Stimulated activated naive CD8-positive, alpha-beta T cell treated with anti-CD3 and anti-CD28 coated beads, Interleukin-15, Interleukin-2, amounts not matched to agents 100 U/mL and 50 U/mL, for 24 hours (primary cell): ENCODE results near the gene NQO1.
"Not testable (repeated sequence)": the region's sequence is repeated elsewhere in the genome, so short reads cannot be mapped to it uniquely, and the experiment has no call there.

Source experiments
- ATAC-seq: fragments of 150-1000 bp; cut with Tn5 transposase; one replicate; pipeline ENCODE4 v1.10.0; 2021
- DNase-seq: peaks from one replicate; pipeline ENCODE4 v3.0.0; 2021

The NQO1 gene

GRCh38 chr16:69726313-69727060 lies at the start of gene NQO1:
Gene NQO1, minus strand, starts transcription at chr16:69726560. Its CDS starts 121 bp downstream, at chr16:69726439.
- peak; percentile 92 for DNase-seq
- peak; percentile 100 for ATAC-seq

DNA sequence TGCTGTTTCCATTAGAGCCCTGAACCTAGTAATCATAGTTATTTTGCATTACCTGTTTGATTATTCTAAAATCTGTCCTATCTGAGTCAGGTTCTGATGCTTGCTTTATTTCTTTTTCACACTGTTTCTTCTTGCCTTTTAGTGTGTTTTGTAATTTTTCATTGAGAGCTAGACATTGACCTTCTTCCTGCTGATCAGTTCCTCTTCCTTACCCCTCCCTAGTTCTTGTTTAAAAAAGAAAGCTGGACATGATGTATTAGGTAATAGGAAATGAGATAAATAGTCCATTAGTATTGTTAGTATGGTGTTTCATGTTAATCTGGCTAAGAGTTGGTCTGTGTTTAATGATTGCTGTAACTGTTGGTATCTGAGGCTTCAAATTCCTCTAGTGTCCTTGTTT lies 49.2 kb upstream of the NQO1 start:
- no peak for ATAC-seq
- no peak for DNase-seq

DNA sequence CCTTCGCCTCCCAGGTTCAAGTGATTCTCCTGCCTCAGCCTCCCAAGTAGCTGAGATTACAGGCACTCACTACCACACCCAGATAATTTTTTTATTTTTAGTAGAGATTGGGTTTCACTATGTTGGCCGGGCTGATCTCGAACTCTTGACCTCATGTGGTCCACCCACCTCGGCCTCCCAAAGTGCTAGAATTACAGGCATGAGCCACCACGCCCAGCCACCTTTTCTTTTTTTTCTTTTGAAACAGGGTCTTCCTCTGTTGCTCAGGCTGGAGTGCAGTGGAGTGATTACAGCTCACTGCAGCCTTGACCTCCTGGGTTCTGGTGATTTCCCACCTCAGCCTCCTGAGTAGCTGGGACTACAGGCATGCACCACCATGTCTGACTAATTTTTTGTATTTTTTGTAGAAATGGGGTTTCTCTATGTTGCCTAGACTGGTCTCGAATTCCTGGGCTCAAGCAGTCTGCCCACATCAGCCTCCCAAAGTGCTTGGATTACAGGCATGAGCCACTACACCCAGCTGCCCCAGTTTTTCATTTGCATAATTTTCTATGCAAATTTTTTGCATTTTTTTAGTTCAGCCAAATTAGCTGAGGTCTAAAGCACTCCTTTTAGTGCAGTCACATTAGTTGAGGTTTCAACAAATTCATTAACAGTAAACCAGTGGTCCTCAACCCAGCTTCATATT lies 47.0 kb upstream of the NQO1 start:
- no peak for ATAC-seq

DNA sequence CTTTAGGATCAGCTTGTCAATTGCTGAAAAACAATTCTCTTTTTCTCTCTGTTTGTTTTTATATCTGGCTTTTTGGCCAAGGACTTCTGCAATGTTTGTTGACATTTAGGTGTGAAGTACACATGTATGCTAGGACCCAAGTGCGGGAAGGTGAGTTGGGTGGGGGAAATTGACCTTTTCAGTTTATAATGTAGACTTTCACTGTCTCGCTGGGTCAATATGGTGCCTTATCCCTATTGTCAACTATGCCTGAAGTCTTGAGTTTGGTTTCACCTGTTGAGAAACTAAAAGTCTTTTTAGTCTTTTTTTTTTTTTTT lies 45.2 kb upstream of the NQO1 start:
- DNase-seq (no peak), ATAC-seq (no peak)

More for the DNA sequence above, 47.0 kb upstream of the NQO1 start:
- DNase-seq: no peak

DNA sequence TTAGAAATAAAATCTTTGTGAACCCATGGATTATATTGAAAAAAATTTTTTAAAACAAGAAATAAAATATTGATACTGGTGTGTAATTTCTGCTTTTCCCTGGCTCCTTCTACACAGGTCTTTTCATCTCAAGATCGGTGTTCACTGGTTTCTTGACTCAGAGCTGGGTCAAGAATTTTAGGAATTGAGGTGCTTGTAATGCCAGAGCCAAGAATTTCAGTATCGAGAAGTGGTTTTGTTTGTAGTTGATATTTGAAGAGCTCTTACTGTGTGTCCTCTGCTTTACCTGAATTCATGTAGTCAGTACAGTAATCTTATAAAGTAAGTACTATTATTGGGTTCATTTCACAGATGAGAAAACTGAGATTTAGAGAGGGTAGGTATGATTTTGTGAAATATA lies 43.0 kb upstream of the NQO1 start:
- no peak for DNase-seq

GRCh38 chr16:69768666-69769065 lies 42.3 kb upstream of the NQO1 start:
- DNase-seq: no peak
- no peak for ATAC-seq

More for the DNA sequence above, 43.0 kb upstream of the NQO1 start:
- no peak for ATAC-seq

- ATAC-seq (peak; percentile 47), DNase-seq (no peak)
Measured at GRCh38 chr16:69767459-69768229, 41.3 kb upstream of the NQO1 start.

DNA sequence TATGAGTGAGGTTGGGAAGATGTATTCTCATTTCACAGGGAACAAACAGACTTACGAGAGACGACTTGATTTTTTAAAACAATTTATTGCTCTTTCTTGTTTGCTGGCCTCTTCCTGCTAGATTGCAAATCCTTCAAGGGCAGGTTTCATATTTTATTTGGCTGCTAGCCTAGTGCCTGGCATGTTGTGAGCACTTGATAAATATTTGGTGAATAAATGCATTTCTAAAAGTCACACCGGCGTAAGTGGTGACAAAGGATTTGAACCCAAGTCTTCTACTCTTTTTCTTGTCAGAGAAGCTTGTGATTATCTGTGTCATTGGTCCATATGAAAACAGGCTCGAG lies 37.2 kb upstream of the NQO1 start:
- ATAC-seq: no peak
- no peak for DNase-seq

GRCh38 chr16:69762814-69763598 lies 36.6 kb upstream of the NQO1 start:
- no peak for DNase-seq

GRCh38 chr16:69761983-69762813 lies 35.8 kb upstream of the NQO1 start, which contains the start of gene WWP2:
Gene WWP2, plus strand, starts transcription at chr16:69762332. Its CDS starts 24,679 bp downstream, at chr16:69787011.
- peak; percentile 80 for DNase-seq

More at GRCh38 chr16:69762814-69763598, 36.6 kb upstream of the NQO1 start:
- peak; percentile 1 for ATAC-seq

GRCh38 chr16:69757375-69757774 lies 31.0 kb upstream of the NQO1 start:
- not testable (repeated sequence) for DNase-seq, ATAC-seq

More at GRCh38 chr16:69761983-69762813, 35.8 kb upstream of the NQO1 start, which contains the start of gene WWP2:
- ATAC-seq: peak; percentile 90

DNA sequence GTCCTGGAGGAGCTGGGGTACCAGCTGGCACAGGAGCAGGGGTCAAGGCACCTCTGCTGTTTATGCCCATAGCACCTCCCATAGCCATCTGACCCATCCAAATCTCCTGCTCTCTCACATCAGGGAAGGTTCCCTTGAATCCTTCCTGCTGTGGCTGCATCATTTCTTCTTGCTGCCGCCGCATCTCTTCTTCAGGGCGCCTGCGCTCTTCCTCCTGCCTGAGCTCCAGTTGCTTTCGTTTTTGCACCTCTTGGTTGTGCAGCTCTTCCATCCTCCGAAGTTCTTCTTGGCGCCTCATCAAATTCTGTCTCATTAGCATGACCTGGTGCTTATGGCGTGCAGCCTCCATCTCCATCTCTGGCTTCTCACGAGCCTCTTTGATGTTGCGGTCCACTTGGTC lies 30.3 kb upstream of the NQO1 start:
- no peak for ATAC-seq
- no peak for DNase-seq

GRCh38 chr16:69754469-69755310 lies 28.3 kb upstream of the NQO1 start, which contains the start of gene NOB1:
Gene NOB1, minus strand, starts transcription at chr16:69754926. Its CDS starts 16 bp downstream, at chr16:69754910.
- peak; percentile 97 for ATAC-seq
- peak; percentile 97 for DNase-seq

DNA sequence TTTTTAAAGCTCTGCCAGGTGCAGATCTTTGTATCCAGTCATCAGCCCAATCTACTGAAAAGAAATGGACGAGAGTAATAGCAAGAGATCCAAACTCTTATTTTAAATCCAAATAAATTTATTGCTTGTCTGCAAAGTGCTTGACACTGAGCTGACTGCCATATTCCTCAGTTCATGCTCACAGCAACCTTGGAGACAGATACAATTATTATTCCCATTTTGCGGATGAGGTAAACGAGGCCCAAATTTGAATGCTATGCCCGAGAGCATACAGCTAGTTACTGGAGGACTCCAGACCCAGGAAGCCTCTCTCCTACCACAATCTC lies 27.7 kb upstream of the NQO1 start:
- DNase-seq (no peak), ATAC-seq (no peak)

- no peak for ATAC-seq
- no peak for DNase-seq
Measured at GRCh38 chr16:69748694-69749345, 22.5 kb upstream of the NQO1 start.

- DNase-seq (no peak), ATAC-seq (no peak)
Measured at GRCh38 chr16:69747115-69747514, 20.8 kb upstream of the NQO1 start.

DNA sequence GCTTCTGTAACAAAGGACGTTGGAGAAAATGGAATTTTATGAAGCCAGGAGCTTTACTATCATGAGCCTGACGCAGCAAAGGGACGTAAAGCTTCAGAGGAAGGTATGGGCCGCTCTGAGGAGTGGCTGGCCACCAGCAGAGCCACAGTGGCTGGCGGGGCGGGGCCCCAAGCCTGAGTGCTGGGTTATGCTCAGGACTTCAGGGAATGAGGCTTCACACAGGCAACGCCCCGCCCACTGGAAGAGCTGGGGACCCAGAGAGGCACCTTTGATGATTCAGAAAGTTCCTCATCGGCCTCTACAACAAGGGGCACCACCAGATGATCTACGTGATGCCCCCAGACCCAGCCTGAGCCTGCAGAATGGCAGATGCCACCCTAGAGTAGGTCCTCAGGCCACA lies 19.6 kb upstream of the NQO1 start:
- no peak for ATAC-seq
- no peak for DNase-seq

- ATAC-seq: no peak
- no peak for DNase-seq
Measured at GRCh38 chr16:69745232-69745612, 18.9 kb upstream of the NQO1 start.

GRCh38 chr16:69744363-69745231 lies 18.2 kb upstream of the NQO1 start:
- ATAC-seq (no peak), DNase-seq (no peak)
